ENCODE results near the gene UGT1A9. TPM values are rescaled to one million over a fixed set of nuclear protein-coding genes. Genes with fewer than 3 reads are reported as not detected.

UGT1A9 gene
- total RNA-seq, 4 donors from 2014 or later = not detected

GRCh38 chr2:233766416-233766815 lies 94.7 kb downstream of the UGT1A9 start:
- Histone ChIP-seq H3K9me3 (no peaks in the 10 kb centered on the region), H3K27ac (no peak overlapping the region), H3K4me1 (no peaks in the 10 kb centered on the region), H3K27me3 (no peaks in the 10 kb centered on the region), H3K36me3 (no peaks in the 10 kb centered on the region), H3K4me3 (replicated peaks in 1 of 3) (no peak overlapping the region)
- TF ChIP-seq CTCF (IDR thresholded peaks at IDR 0.05) (no peak), POLR2A (IDR thresholded peaks at IDR 0.05) (no peak)
- no peak for DNase-seq
- 84 to 89% methylated on average over 4 of the region's 4 CpGs for WGBS, 2 donors
- intact Hi-C loops (cut with DNase I) = no loop called here

GRCh38 chr2:233768076-233768475 lies 96.4 kb downstream of the UGT1A9 start:
- H3K27me3 ChIP-seq = no peaks in the 10 kb centered on the region
- H3K36me3 ChIP-seq = no peaks in the 10 kb centered on the region
- H3K4me3 ChIP-seq (replicated peaks in 1 of 3) = no peak overlapping the region
- intact Hi-C loops (cut with DNase I) = no loop called here
- no peaks in the 10 kb centered on the region for H3K4me1 ChIP-seq
- no peaks in the 10 kb centered on the region for H3K9me3 ChIP-seq
- WGBS, 2 donors = 81 to 85% methylated on average over 4 of the region's 4 CpGs
- TF ChIP-seq POLR2A (IDR thresholded peaks at IDR 0.05) = no peak
- no peak for TF ChIP-seq CTCF (IDR thresholded peaks at IDR 0.05)
- DNase-seq = no peak
- no peak overlapping the region for H3K27ac ChIP-seq

GRCh38 chr2:233769260-233769659 lies 97.6 kb downstream of the UGT1A9 start:
- TF ChIP-seq CTCF (IDR thresholded peaks at IDR 0.05) = no peak
- TF ChIP-seq POLR2A (IDR thresholded peaks at IDR 0.05) = no peak
- intact Hi-C loops (cut with DNase I) = no loop called here
- no peak for DNase-seq
- H3K9me3 ChIP-seq = no peaks in the 10 kb centered on the region
- no peaks in the 10 kb centered on the region for H3K4me1 ChIP-seq
- H3K4me3 ChIP-seq (replicated peaks in 1 of 3) = no peak overlapping the region
- WGBS, 2 donors = 91 to 94% methylated on average over 9 of the region's 9 CpGs
- no peak overlapping the region for H3K27ac ChIP-seq
- H3K27me3 ChIP-seq = no peaks in the 10 kb centered on the region
- no peaks in the 10 kb centered on the region for H3K36me3 ChIP-seq

- DNase-seq = no peak
- Histone ChIP-seq H3K9me3 (no peaks in the 10 kb centered on the region), H3K27me3 (no peaks in the 10 kb centered on the region), H3K4me1 (no peaks in the 10 kb centered on the region), H3K36me3 (no peaks in the 10 kb centered on the region), H3K27ac (no peak overlapping the region), H3K4me3 (replicated peaks in 1 of 3) (no peak overlapping the region)
- TF ChIP-seq CTCF (IDR thresholded peaks at IDR 0.05) = no peak
- TF ChIP-seq POLR2A (IDR thresholded peaks at IDR 0.05) = no peak
- intact Hi-C loops (cut with DNase I) = no loop called here
- WGBS, 2 donors = 92 to 94% methylated on average over 16 of the region's 16 CpGs
Observed at GRCh38 chr2:233772153-233772552, 100.5 kb downstream of the UGT1A9 start.

GRCh38 chr2:233772583-233772982 lies 100.9 kb downstream of the UGT1A9 start:
- H3K9me3 ChIP-seq = no peaks in the 10 kb centered on the region
- no peaks in the 10 kb centered on the region for H3K27me3 ChIP-seq
- no peaks in the 10 kb centered on the region for H3K36me3 ChIP-seq
- no peaks in the 10 kb centered on the region for H3K4me1 ChIP-seq
- no peak for DNase-seq
- TF ChIP-seq CTCF (IDR thresholded peaks at IDR 0.05) = no peak
- no peak for TF ChIP-seq POLR2A (IDR thresholded peaks at IDR 0.05)
- intact Hi-C loops (cut with DNase I) = no loop called here
- H3K27ac ChIP-seq = no peak overlapping the region
- WGBS, 2 donors = 74 to 75% methylated on average over 5 of the region's 5 CpGs
- H3K4me3 ChIP-seq (replicated peaks in 1 of 3) = no peak overlapping the region

Measured in thyroid gland (tissue), 4 donors.